CD4-positive, alpha-beta T cell treated with Interleukin-15 for 4 hours (primary cell): ENCODE results near the gene GUCY1A2.
"Not testable (repeated sequence)": the region's sequence is repeated elsewhere in the genome, so short reads cannot be mapped to it uniquely, and the experiment has no call there.

Experiments
- DNase-seq: peaks from one replicate; pipeline ENCODE4 v3.0.0-alpha.2; 2020; ENCODE audit warnings: low spot score

GUCY1A2 gene

GRCh38 chr11:106943089-106943488 lies 75.2 kb downstream of the GUCY1A2 start:
- no peak for DNase-seq

- DNase-seq = no peak
Measured at GRCh38 chr11:106939157-106939556, 79.1 kb downstream of the GUCY1A2 start.

GRCh38 chr11:106937111-106937510 lies 81.2 kb downstream of the GUCY1A2 start:
- no peak for DNase-seq

- no peak for DNase-seq
Measured at GRCh38 chr11:106925245-106925644, 93.0 kb downstream of the GUCY1A2 start.

- DNase-seq = no peak
Measured at GRCh38 chr11:106920899-106921509, 97.3 kb downstream of the GUCY1A2 start.

- DNase-seq = no peak
Measured at GRCh38 chr11:106917973-106918372, 100.3 kb downstream of the GUCY1A2 start.

GRCh38 chr11:106914409-106914808 lies 103.9 kb downstream of the GUCY1A2 start:
- no peak for DNase-seq

- no peak for DNase-seq
Measured at GRCh38 chr11:106913141-106913540, 105.1 kb downstream of the GUCY1A2 start.

- DNase-seq = no peak
Measured at GRCh38 chr11:106904826-106905225, 113.5 kb downstream of the GUCY1A2 start.

- DNase-seq = no peak
Measured at GRCh38 chr11:106889718-106890117, 128.6 kb downstream of the GUCY1A2 start.

GRCh38 chr11:106888386-106888785 lies 129.9 kb downstream of the GUCY1A2 start:
- no peak for DNase-seq

- DNase-seq = not testable (repeated sequence)
Measured at GRCh38 chr11:106883693-106884092, 134.6 kb downstream of the GUCY1A2 start.

- no peak for DNase-seq
Measured at GRCh38 chr11:106879832-106880546, 138.3 kb downstream of the GUCY1A2 start.

GRCh38 chr11:106879029-106879428 lies 139.2 kb downstream of the GUCY1A2 start:
- no peak for DNase-seq

- no peak for DNase-seq
Measured at GRCh38 chr11:106875013-106875412, 143.3 kb downstream of the GUCY1A2 start.

- no peak for DNase-seq
Measured at GRCh38 chr11:106872246-106872645, 146.0 kb downstream of the GUCY1A2 start.

- no peak for DNase-seq
Measured at GRCh38 chr11:106858200-106858599, 160.1 kb downstream of the GUCY1A2 start.

GRCh38 chr11:106856566-106856965 lies 161.7 kb downstream of the GUCY1A2 start:
- no peak for DNase-seq

- no peak for DNase-seq
Measured at GRCh38 chr11:106854429-106854828, 163.8 kb downstream of the GUCY1A2 start.

- DNase-seq = no peak
Measured at GRCh38 chr11:106853850-106854401, 164.3 kb downstream of the GUCY1A2 start.

- DNase-seq = no peak
Measured at GRCh38 chr11:106852779-106853178, 165.5 kb downstream of the GUCY1A2 start.

- DNase-seq = no peak
Measured at GRCh38 chr11:106848526-106848925, 169.8 kb downstream of the GUCY1A2 start.

GRCh38 chr11:106842134-106842533 lies 176.1 kb downstream of the GUCY1A2 start:
- no peak for DNase-seq

- no peak for DNase-seq
Measured at GRCh38 chr11:106840947-106841346, 177.3 kb downstream of the GUCY1A2 start.
